ENCODE measurements around the gene KRT75.

- TF ChIP-seq POLR2A (IDR thresholded peaks at IDR 0.05), result no peak
- no peak for TF ChIP-seq CTCF (IDR thresholded peaks at IDR 0.05)
Observed at GRCh38 chr12:52396656-52397055, 37.5 kb downstream of the KRT75 start.

All from right lobe of liver (tissue), 4 donors.